NCI-H69 (cell line): Measurements from ENCODE around the gene GHR.
A peak's percentile ranks its signal among the peaks of the same experiment; 100 is the strongest.
"Not testable (repeated sequence)": the region's sequence is repeated elsewhere in the genome, so short reads cannot be mapped to it uniquely, and the experiment has no call there.

Source experiments
- DNase-seq: peaks from one replicate; lab custom pipeline; 2025; lab: John Stamatoyannopoulos, UW

Gene GHR

DNA sequence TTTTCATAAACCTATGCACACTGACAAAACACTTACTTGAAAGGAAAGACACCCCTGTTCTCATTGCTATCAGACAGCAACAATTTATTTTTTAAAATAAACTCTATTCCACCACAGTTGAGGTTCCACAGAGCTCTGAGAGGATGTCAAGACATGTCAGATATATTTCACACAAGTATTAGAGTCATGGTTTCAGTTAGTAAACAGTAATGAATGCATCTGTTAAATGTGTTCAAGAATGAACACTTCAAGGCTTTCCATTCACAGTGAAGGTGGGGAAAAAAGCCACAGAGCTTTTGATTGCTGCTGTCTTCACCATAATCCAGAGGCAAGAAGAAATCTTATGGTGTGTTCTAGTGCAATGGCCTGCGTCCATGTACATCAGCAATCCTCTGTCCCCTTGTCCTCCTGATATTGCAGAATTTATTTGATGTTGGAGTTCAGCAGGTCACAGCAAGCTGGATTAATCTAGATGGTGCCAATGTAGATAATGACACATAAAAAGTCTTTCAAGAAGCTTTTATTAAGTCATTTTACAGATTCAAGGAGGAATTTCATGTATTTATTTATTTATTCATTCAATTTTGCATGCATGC lies 146.8 kb downstream of the GHR start:
- DNase-seq = no peak

- no peak for DNase-seq
Measured at GRCh38 chr5:42570966-42571960, 148.0 kb downstream of the GHR start.

DNA sequence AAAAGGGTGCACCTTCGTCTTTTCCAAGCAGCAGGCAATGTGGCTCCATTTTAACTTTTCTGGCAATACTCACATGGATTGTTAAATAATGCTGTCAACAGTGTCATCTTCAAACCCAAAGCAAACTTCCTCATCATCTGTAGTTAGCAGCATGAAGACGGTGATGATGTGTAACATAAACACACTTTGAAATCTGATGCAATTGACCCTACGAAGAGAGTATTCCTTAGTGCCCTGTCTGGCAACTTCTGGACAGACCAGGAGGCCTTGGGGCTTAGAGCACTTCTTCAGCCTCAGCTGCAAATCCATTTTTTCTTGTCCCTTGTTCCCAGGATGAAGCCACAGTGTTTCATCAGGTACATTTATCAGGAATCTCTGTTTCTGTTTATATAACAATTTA lies 149.1 kb downstream of the GHR start:
- no peak for DNase-seq

DNA sequence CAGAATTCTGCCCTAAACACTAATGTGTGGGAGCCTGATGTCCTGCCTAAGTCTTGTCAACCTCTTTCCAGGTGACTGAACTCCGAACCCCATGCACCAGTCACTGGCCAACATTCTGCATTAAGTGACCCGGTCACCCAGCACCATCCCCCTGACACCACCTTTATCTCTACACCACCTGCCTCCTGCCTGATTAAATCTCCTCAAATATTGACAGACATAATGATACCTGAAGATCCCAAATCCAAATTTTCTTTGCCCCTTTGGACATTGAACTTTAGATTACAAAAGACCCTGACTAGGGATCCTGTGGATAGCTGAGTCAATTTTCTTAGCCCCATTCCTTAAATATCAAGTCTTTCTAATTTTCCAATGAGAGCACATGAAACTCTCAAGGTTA lies 150.1 kb downstream of the GHR start:
- no peak for DNase-seq

GRCh38 chr5:42575914-42576313 lies 152.7 kb downstream of the GHR start:
- not testable (repeated sequence) for DNase-seq

- DNase-seq = not testable (repeated sequence)
Measured at GRCh38 chr5:42578901-42579300, 155.7 kb downstream of the GHR start.

DNA sequence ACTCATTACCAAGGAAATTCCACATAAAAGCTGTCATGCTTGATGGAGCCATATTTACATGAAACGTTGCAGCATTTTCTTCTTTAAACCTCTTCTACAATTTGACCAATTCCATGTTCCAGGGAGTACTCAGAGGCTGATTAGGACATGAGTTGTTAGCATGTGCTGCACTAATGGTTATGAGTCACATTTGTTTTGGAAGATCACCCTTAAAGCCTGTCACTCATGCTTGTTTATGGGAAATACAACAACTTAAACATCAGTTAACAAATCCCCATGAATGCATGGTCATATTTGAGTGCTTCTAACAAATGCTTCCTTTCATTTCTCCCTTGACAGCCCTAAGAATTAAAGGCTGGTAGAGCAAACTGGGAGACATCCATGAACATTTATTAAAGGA lies 156.1 kb downstream of the GHR start:
- no peak for DNase-seq

GRCh38 chr5:42581845-42582244 lies 158.6 kb downstream of the GHR start:
- no peak for DNase-seq

DNA sequence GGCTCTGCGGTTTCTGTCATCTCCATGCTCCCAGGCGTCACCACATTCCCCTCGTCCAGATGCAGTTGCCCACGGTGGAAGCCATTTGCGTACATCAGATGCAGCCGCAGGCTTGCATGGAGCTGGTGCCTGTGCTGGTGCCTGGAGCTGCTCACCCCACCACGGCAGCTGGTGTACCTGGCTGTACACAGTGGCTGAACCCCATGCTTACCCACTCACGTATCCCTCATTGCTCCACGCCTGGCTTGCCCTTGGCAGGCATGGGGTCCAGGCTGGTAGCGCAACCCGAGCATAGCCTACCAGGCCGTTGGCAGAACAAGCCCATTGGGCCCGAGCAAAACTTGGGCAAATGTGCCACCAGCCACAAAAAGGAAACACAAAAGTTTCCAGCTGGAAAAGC lies 159.5 kb downstream of the GHR start:
- DNase-seq = no peak

GRCh38 chr5:42583322-42583721 lies 160.1 kb downstream of the GHR start:
- DNase-seq = peak; percentile 51

GRCh38 chr5:42586625-42587024 lies 163.4 kb downstream of the GHR start:
- DNase-seq = no peak

GRCh38 chr5:42587096-42587723 lies 164.0 kb downstream of the GHR start:
- DNase-seq = no peak

- no peak for DNase-seq
Measured at GRCh38 chr5:42590566-42590965, 167.3 kb downstream of the GHR start.

- DNase-seq = no peak
Measured at GRCh38 chr5:42591015-42591414, 167.8 kb downstream of the GHR start.

- no peak for DNase-seq
Measured at GRCh38 chr5:42592401-42593140, 169.3 kb downstream of the GHR start.

GRCh38 chr5:42593591-42593990 lies 170.4 kb downstream of the GHR start:
- DNase-seq = no peak

- peak; percentile 3 for DNase-seq
Measured at GRCh38 chr5:42595597-42595996, 172.4 kb downstream of the GHR start.

- no peak for DNase-seq
Measured at GRCh38 chr5:42596817-42597216, 173.6 kb downstream of the GHR start.

DNA sequence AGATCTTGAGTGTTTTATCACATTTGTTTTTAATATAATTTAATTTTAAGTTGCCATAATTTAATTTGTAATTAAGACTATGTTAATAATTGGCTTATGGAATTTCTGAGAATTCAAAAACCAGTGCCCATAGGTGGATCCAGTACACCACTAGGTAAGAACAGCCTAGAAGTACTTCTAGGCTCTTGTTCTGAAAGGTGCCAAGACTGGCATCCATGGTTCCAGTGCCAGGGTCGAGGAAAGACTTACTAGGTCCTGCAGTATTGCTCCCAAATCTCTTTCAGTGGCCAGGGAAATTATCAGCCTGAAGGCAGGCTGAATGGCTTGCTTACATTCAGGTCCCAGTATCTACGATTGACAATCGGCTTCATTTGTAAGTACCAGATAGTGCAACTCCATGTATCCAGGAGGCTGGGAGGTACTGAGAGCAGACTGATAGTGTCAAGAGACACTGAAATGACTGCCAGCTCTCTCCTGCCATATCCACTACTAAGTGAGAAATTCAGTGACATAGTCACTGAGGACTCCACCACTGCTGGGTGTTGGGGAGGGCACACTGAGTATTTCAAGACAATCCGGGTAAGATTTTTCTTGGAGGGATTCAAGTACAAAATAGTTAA lies 174.2 kb downstream of the GHR start:
- DNase-seq = no peak

DNA sequence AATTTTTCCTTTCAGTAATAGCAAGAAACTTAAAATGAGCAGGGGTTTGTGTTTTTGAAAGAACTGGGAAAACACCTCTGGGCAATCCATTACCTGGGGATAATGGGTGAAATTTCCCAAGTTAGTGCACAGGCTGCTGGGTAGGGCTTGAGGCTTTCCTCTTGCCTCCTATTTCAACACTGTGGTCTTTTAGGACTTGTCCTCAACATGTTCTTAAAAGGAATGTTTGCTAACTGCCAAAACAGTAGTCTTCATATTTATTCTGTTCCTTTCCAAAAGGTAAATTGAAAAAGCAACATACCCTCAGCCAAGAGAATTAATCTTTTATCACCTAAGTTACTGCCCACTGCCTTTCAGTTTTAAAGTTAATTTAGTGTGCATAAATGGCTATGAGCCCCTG lies 175.1 kb downstream of the GHR start:
- DNase-seq = no peak

- no peak for DNase-seq
Measured at GRCh38 chr5:42599106-42599505, 175.9 kb downstream of the GHR start.

GRCh38 chr5:42600441-42600840 lies 177.2 kb downstream of the GHR start:
- DNase-seq = no peak
